ENCODE measurements around the gene PCP2.

DNA sequence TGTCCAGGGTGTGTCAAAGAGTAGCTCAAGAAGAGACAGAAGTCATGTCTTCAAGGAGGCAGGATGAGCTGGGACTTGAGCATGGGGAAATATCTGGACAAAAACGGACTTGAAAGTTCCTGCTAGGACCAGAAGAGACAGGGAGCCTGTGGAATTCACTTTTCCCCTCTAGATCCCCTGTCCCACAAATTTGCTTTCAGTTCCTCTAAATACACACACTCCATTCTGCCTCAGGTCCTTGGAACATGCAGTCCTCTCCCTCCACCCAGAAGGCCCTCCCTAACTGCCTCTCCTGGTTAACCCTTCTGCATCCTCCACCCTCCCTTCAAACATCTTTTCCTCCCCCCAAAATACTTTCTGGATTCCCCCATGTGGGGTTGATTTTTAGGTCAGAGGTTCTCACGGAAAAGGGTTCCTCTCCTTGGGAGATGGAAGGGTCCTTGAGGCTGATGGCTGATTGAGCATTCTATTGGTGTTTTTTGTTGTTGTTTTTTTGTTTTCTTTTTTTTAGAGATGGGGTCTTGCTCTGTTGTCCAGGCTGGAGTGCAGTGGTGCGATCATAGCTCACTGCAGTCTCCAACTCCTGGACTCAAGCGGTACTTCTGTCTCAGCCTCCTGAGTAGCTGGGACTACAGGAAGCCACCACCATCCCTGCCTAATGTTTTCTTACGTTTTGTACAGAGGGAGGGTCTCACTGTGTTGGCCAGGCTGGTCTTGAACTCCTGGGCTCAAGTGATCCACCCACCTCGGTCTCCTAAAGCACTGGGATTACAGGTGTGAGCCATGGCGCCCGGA, 28.4 kb upstream of the PCP2 start:
- TF ChIP-seq, protein P1, sequence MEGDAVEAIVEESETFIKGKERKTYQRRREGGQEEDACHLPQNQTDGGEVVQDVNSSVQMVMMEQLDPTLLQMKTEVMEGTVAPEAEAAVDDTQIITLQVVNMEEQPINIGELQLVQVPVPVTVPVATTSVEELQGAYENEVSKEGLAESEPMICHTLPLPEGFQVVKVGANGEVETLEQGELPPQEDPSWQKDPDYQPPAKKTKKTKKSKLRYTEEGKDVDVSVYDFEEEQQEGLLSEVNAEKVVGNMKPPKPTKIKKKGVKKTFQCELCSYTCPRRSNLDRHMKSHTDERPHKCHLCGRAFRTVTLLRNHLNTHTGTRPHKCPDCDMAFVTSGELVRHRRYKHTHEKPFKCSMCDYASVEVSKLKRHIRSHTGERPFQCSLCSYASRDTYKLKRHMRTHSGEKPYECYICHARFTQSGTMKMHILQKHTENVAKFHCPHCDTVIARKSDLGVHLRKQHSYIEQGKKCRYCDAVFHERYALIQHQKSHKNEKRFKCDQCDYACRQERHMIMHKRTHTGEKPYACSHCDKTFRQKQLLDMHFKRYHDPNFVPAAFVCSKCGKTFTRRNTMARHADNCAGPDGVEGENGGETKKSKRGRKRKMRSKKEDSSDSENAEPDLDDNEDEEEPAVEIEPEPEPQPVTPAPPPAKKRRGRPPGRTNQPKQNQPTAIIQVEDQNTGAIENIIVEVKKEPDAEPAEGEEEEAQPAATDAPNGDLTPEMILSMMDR (IDR thresholded peaks at IDR 0.05), result no peak
- TF ChIP-seq POLR2A (IDR thresholded peaks at IDR 0.05) (no peak), POLR2AphosphoS5 (IDR thresholded peaks at IDR 0.05) (no peak)

Data from suprapubic skin (tissue), 4 donors.